ENCODE measurements around the gene CORO1A. TPM values are rescaled to one million over a fixed set of nuclear protein-coding genes. Genes with fewer than 3 reads are reported as not detected.
"Not testable (repeated sequence)": the region's sequence is repeated elsewhere in the genome, so short reads cannot be mapped to it uniquely, and the experiment has no call there.

CORO1A gene
- polyA plus RNA-seq, 2 of the 4 experiments (the other 2 are of a cell fraction) = 0.83 to 5.3 TPM

GRCh38 chr16:30163538-30163937, 19.9 kb upstream of the CORO1A start:
- ChIA-PET CTCF (interaction anchor here (0.6 to 1.0 kb wide), 2 partner anchors 60 to 113 kb away, joined by 4 read pairs; no protein-coding TSS in a partner anchor), POLR2A (no interaction called here)
- H3K4me3 ChIP-seq = no peak overlapping the region
- ATAC-seq (no peak), FAIRE-seq (no peak), DNase-seq (ENCODE audit: low read depth in 1 of 2, low spot score in 1 of 2) (no peak)
- H3K9me3 ChIP-seq = no peaks in the 10 kb centered on the region
- no peak overlapping the region for H3K4me2 ChIP-seq
- TF ChIP-seq SMC3 (IDR thresholded peaks at IDR 0.05) (no peak), RFX5 (IDR thresholded peaks at IDR 0.05) (no peak), EHF (CRISPR knock-in tag; IDR thresholded peaks at IDR 0.05) (no peak), MYC (IDR thresholded peaks at IDR 0.05; ENCODE audit: borderline replicate concordance, low read length) (no peak), ELK1 (IDR thresholded peaks at IDR 0.05; ENCODE audit: low read depth, low read length) (no peak), POLR2A (IDR thresholded peaks at IDR 0.05; ENCODE audit: low read length) (no peak), POLR2AphosphoS2 (conservative IDR thresholded peaks at IDR 0.05; ENCODE audit: low read length) (no peak), FOXS1 (CRISPR knock-in tag; IDR thresholded peaks at IDR 0.05) (no peak), RCOR1 (IDR thresholded peaks at IDR 0.05; ENCODE audit: low read depth, low read length) (no peak), RNF2 (IDR thresholded peaks at IDR 0.05; ENCODE audit: borderline replicate concordance, low read depth) (no peak), CTCF (IDR thresholded peaks at IDR 0.05) (no peak), KDM5A (IDR thresholded peaks at IDR 0.05) (no peak), CEBPB (IDR thresholded peaks at IDR 0.05) (no peak), TP53 (CRISPR knock-in tag; IDR thresholded peaks at IDR 0.05) (no peak), ATOH8 (CRISPR knock-in tag; IDR thresholded peaks at IDR 0.05; ENCODE audit: low read depth) (no peak), RARB (CRISPR knock-in tag; IDR thresholded peaks at IDR 0.05) (no peak), FOSB (CRISPR knock-in tag; IDR thresholded peaks at IDR 0.05) (no peak), SREBF2 (IDR thresholded peaks at IDR 0.05) (no peak)
- no peak overlapping the region for H3K27ac ChIP-seq
- WGBS (ENCODE audit: missing lambda C conversion rate) = 71% methylated on average over 3 of the region's 3 CpGs
- no peaks in the 10 kb centered on the region for H3K4me1 ChIP-seq

GRCh38 chr16:30166202-30166902, 17.1 kb upstream of the CORO1A start:
- WGBS (ENCODE audit: missing lambda C conversion rate) = 92% methylated on average over 11 of the region's 11 CpGs
- TF ChIP-seq ZNF302 (CRISPR knock-in tag; IDR thresholded peaks at IDR 0.05) = no peak
- no peak for TF ChIP-seq CHD2 (IDR thresholded peaks at IDR 0.05; ENCODE audit: low read length, partially characterized antibody)
- TF ChIP-seq RCOR1 (IDR thresholded peaks at IDR 0.05; ENCODE audit: low read depth, low read length) = no peak
- TF ChIP-seq CEBPB (IDR thresholded peaks at IDR 0.05) = no peak
- no peak for TF ChIP-seq FOSB (CRISPR knock-in tag; IDR thresholded peaks at IDR 0.05)
- ATAC-seq = no peak
- Histone ChIP-seq H3K4me2 (no peak overlapping the region), H3K27ac (no peak overlapping the region), H3K4me1 (no peaks in the 10 kb centered on the region), H3K4me3 (no peak overlapping the region), H3K9me3 (no peaks in the 10 kb centered on the region)
- CTCF ChIA-PET = interaction anchor here (1.3 kb wide), 1 partner anchor 14 kb away, joined by 3 read pairs; no protein-coding TSS in a partner anchor
- DNase-seq (ENCODE audit: low read depth in 1 of 2, low spot score in 1 of 2) = no peak
- POLR2A ChIA-PET = no interaction called here
- no peak for FAIRE-seq

- FAIRE-seq; CTCF ChIA-PET; DNase-seq (ENCODE audit: low read depth in 1 of 2, low spot score in 1 of 2); POLR2A ChIA-PET; ATAC-seq; H3K4me3 ChIP-seq; H3K9me3 ChIP-seq; H3K4me1 ChIP-seq; H3K27ac ChIP-seq: not testable (repeated sequence)
- WGBS (ENCODE audit: missing lambda C conversion rate) = 80% methylated on average over 3 of the region's 29 CpGs
- H3K4me2 ChIP-seq = peak overlapping the region; percentile 43; the same call in 2 of the 3 replicates
These were observed 14.7 kb upstream of the CORO1A start for GRCh38 chr16:30168746-30169145.

GRCh38 chr16:30169416-30169815, 14.0 kb upstream of the CORO1A start:
- DNase-seq (ENCODE audit: low read depth in 1 of 2, low spot score in 1 of 2); H3K9me3 ChIP-seq; H3K4me3 ChIP-seq; FAIRE-seq; CTCF ChIA-PET; H3K4me1 ChIP-seq; POLR2A ChIA-PET; ATAC-seq: not testable (repeated sequence)
- H3K27ac ChIP-seq = peak overlapping the region in 1 of 2 experiments; percentile 55; a peak in 1 of 6 replicates
- no CpG with 5 or more reads among the region's 38 CpGs for WGBS (ENCODE audit: missing lambda C conversion rate)
- peak overlapping the region; percentile 43; the same call in 1 of the 3 replicates for H3K4me2 ChIP-seq

- H3K27ac ChIP-seq; H3K4me2 ChIP-seq; H3K4me3 ChIP-seq; H3K9me3 ChIP-seq; FAIRE-seq; POLR2A ChIA-PET; H3K4me1 ChIP-seq; ATAC-seq; CTCF ChIA-PET; DNase-seq (ENCODE audit: low read depth in 1 of 2, low spot score in 1 of 2): not testable (repeated sequence)
- WGBS (ENCODE audit: missing lambda C conversion rate) = no CpG with 5 or more reads among the region's 31 CpGs
These were observed 13.3 kb upstream of the CORO1A start for GRCh38 chr16:30170145-30170544.

Data from A549 (cell line).